Mammary epithelial cell (primary cell): ENCODE results near the gene PRSS37.

Experiments used
- CTCF ChIP-seq, 2 donors: IDR thresholded peaks in 1 of 2; conservative IDR thresholded peaks in 1 of 2; 2 replicates each; pipeline ENCODE4 v1.5.1; 2011 to 2012; ENCODE audit warnings: inconsistent platforms in 2 of 2, low read length in 2 of 2, mild to moderate bottlenecking in 2 of 2, control low read depth in 1 of 2, low read depth in 1 of 2; ENCODE audit not compliant: insufficient read depth in 1 of 2; ENCODE audit errors: extremely low read depth in 1 of 2
- EZH2 ChIP-seq: IDR thresholded peaks from 2 replicates; pipeline ENCODE4 v1.6.1; 2012; ENCODE audit warnings: low read length, inconsistent platforms, borderline replicate concordance

DNA sequence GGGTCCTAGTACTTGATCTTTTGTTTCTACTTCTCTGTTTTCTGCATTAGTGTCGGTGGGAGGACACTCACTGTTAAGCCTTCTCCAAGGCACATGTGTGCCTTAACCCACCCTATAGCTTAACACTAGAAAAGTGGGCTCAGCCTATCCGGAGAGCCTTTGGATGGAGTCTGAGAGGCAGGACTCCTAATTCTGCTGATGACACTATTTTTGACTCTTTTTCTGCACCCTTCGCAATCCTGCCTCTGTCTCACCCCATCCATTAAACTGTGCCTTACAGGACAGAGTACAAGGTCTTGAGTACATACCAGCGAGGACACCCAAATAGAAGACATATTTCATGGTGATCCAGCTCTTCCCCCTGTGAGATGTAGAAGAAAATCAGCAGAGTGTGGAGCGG lies 577 bp downstream of the PRSS37 start:
- no peak for TF ChIP-seq CTCF (conservative IDR thresholded peaks at IDR 0.05 in 1 of 2, IDR thresholded peaks at IDR 0.05 in 1 of 2; ENCODE audit: extremely low read depth in 1 of 2, insufficient read depth in 1 of 2, low read depth in 1 of 2, low read length in 2 of 2)
- no peak for TF ChIP-seq EZH2
